D721Med (cell line): ENCODE measurements around the gene KLHL17.
"Not testable (repeated sequence)": the region's sequence is repeated elsewhere in the genome, so short reads cannot be mapped to it uniquely, and the experiment has no call there.

Experiments
- DNase-seq: peaks from one replicate; pipeline ENCODE4 v3.0.0; 2011; ENCODE audit warnings: low spot score; ENCODE audit not compliant: insufficient read length
- FAIRE-seq: peaks from 2 replicates; lab custom pipeline; 2011; peaks lifted over from hg19 to GRCh38; lab: Jason Lieb, UNC
- TF ChIP-seq, protein P1 (sequence below): IDR thresholded peaks from 2 replicates; pipeline ENCODE4 v1.5.1; 2012; ENCODE audit warnings: mild to moderate bottlenecking, control low read depth; ENCODE audit not compliant: insufficient read depth; ENCODE audit errors: missing control alignments

Gene KLHL17

DNA sequence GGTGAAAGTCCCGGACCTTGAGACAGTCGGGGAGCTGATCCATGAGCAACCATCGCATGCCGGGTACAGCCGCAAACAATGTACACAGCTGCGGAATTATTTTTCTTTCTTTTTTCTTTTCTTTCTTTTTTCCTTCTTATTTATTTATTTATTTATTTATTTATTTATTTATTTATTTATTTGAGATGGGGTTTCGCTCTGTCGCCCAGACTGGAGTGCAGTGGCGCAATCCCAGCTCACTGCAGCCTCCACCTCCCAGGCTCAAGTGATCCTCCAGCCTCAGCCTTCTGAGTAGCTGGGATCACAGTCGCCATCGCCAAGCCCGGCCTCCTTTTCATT lies 24.1 kb downstream of the KLHL17 start:
- TF ChIP-seq, protein P1, sequence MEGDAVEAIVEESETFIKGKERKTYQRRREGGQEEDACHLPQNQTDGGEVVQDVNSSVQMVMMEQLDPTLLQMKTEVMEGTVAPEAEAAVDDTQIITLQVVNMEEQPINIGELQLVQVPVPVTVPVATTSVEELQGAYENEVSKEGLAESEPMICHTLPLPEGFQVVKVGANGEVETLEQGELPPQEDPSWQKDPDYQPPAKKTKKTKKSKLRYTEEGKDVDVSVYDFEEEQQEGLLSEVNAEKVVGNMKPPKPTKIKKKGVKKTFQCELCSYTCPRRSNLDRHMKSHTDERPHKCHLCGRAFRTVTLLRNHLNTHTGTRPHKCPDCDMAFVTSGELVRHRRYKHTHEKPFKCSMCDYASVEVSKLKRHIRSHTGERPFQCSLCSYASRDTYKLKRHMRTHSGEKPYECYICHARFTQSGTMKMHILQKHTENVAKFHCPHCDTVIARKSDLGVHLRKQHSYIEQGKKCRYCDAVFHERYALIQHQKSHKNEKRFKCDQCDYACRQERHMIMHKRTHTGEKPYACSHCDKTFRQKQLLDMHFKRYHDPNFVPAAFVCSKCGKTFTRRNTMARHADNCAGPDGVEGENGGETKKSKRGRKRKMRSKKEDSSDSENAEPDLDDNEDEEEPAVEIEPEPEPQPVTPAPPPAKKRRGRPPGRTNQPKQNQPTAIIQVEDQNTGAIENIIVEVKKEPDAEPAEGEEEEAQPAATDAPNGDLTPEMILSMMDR = no peak
- no peak for DNase-seq
- FAIRE-seq = no peak

DNA sequence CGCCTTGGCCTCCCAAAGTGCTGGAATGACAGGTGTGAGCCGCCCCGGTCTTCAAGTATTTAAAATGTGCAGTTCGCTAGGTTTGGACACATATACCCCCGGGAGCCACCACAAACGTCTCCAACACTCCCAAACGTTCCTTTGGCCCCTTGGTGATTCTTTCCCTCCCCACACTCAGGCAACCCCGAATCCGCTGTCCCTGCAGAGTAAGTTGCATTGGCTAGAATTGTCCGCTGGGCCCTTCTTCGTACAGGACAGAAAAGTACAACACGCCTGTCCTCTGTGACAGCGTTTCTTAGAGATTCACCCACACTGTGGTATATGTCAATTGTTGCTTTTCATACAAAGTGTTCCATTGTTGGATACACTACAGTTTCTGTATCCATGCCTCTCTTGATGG lies 24.7 kb downstream of the KLHL17 start:
- FAIRE-seq (no peak), DNase-seq (no peak)
- TF ChIP-seq, protein P1 = no peak

DNA sequence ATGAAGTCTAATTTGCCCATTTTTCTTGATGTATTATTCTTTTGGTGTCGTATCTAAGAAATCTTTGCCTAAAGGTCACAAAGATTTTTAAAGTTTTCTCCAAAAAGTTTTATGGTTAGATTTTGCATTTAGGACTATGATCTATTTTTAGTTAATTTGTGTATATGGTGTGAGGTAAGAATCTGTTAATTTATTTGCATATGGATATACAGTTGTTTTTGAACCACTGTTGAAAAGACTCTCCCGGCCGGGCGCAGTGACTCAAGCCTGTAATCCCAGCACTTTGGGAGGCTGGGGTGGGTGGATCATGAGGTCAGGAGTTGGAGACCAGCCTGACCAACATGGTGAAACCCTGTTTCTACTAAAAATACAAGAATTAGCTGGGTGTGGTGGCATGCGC lies 27.7 kb downstream of the KLHL17 start:
- FAIRE-seq = not testable (repeated sequence)

DNA sequence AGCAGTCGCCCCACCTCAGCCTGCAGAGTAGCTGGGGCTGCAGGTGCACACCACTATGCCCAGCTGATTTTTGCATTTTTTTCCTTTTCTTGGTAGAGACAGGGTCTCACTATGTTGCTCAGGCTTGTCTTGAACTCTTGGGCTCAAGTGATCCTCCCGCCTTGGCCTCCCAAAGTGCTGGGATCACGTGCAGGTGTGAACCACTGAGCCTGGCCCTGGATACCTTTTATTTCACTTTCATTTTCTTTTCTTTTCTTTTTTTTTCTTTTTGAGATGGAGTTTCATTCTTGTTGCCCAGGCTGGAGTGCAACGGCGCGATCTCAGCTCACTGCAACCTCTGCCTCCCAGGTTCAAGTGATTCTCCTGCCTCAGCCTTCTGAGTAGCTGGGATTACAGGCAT lies 30.9 kb downstream of the KLHL17 start:
- FAIRE-seq, DNase-seq: not testable (repeated sequence)

More for the DNA sequence above, 27.7 kb downstream of the KLHL17 start:
- not testable (repeated sequence) for DNase-seq

DNA sequence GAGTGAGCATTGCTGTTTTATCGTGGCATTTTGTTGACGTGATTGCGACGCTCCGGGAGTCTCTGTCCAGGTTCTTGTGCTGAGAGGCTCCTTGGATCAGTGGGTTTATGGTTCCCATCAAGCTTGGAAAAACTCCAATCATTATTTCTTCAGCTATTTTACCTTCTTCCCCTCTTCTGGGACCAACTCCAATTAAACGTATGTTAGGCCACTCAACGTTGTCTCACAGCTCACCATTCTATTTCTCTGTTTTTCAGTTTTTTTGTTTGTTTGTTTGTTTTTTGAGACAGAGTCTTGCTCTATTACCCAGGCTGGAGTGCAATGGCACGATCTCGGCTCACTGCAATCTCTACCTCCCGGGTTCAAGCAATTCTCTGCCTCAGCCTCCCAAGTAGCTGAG lies 31.5 kb downstream of the KLHL17 start:
- TF ChIP-seq, protein P1 = no peak
- DNase-seq (no peak), FAIRE-seq (no peak)

DNA sequence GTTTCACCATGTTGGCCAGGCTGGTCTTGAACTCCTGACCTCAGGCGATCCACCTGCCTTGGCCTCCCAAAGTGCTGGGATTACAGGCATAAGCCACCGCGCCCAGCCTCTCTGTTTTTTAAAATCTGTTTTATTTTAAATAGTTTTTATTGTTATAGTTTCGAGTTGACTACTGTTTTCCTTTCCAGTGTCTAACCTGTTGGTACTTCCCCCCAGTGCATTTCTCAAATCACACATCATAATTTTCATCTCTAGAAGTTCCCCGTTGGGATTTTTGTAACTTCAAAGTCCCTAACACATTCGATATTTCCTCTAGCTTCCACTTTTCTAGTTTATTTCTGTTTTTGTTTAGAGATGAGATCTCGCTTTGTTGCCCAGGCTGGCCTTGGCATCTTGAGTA lies 32.0 kb downstream of the KLHL17 start:
- DNase-seq (no peak), FAIRE-seq (no peak)
- TF ChIP-seq, protein P1 = no peak

DNA sequence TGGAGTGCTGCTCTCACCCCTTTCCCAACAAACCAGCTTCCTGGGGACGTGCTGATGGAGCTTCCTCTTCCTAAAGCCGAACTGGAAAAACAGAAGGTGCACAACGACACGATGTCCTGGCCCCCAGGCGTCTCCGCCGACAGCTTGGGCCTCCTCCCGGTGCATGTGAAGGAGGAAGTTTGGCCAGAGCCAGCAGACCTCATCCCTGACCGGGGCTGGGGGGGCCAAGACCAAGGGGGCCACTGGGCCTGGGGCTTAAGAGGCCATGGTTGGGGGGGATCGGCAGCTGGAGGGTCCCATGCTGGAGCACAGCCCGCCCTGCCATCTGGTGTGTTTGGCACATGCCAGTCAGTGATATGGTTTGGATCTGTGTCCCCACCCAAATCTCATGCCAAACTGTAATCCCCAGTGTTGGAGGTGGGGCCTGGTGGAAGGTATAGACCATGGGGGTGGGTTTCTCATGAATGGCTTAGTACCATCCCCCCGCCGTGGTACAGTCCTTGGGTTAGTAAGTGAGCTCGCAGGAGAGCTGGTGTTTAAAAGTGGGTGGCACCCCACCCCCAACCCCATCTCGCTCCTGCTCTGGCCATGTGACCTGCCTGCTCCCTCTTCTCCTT lies 33.1 kb downstream of the KLHL17 start:
- no peak for DNase-seq
- FAIRE-seq = no peak
- TF ChIP-seq, protein P1 = no peak

DNA sequence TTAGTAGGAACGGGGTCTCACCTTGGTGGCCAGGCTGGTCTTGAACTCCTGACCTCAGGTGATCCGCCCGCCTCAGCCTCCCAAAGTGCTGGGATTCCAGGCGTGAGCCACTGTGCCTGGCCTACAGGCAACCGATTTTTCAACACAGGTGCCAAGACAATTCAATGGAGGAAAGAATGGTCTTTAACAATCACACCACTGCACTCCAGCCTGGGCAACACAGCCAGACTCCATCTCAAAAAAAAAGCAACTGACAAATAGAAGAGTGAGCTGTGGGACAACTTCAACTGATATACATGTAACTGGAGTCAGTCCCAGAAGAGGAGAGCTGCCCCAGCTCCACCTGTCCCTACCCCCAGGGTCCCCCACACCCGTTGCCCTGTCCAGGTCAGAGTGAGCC lies 34.2 kb downstream of the KLHL17 start:
- not testable (repeated sequence) for DNase-seq, FAIRE-seq
